ENCODE measurements around the gene DCT. TPM values are rescaled to one million over a fixed set of nuclear protein-coding genes. Genes with fewer than 3 reads are reported as not detected.
"Not testable (repeated sequence)": the region's sequence is repeated elsewhere in the genome, so short reads cannot be mapped to it uniquely, and the experiment has no call there.

DCT gene
- under 1 TPM; 0.11 to 0.39 TPM for total RNA-seq

GRCh38 chr13:94479616-94480015, at the start of gene DCT:
DCT (minus strand) TSS chr13:94479682; CDS start chr13:94479255, 427 bp downstream.
- Histone ChIP-seq H3K4me1 (no peaks in the 10 kb centered on the region), H3K27me3 (no peaks in the 10 kb centered on the region), H3K9me3 (no peaks in the 10 kb centered on the region), H3K27ac (no peak within 1 kb of the TSS), H3K36me3 (no peaks in the 10 kb centered on the region), H3K4me3 (no peak within 1 kb of the TSS)
- DNase-seq (ENCODE audit: low spot score) = no peak
- TF ChIP-seq CTCF (IDR thresholded peaks at IDR 0.05) = no peak

GRCh38 chr13:94526956-94527355, 47.5 kb upstream of the DCT start:
- H3K4me3 ChIP-seq; H3K27me3 ChIP-seq; H3K36me3 ChIP-seq; DNase-seq (ENCODE audit: low spot score); H3K9me3 ChIP-seq; H3K4me1 ChIP-seq; H3K27ac ChIP-seq: not testable (repeated sequence)

- no peak for DNase-seq (ENCODE audit: low spot score)
These were observed 46.3 kb upstream of the DCT start for GRCh38 chr13:94525781-94526180.

GRCh38 chr13:94524407-94524806, 44.9 kb upstream of the DCT start:
- H3K27me3 ChIP-seq = no peaks in the 10 kb centered on the region
- no peak overlapping the region for H3K27ac ChIP-seq
- no peak for TF ChIP-seq CTCF (IDR thresholded peaks at IDR 0.05)
- no peak overlapping the region for H3K4me3 ChIP-seq
- no peak for DNase-seq (ENCODE audit: low spot score)
- no peaks in the 10 kb centered on the region for H3K9me3 ChIP-seq
- no peaks in the 10 kb centered on the region for H3K36me3 ChIP-seq
- no peaks in the 10 kb centered on the region for H3K4me1 ChIP-seq

More at GRCh38 chr13:94525781-94526180, 46.3 kb upstream of the DCT start:
- no peak overlapping the region for H3K4me3 ChIP-seq
- no peaks in the 10 kb centered on the region for H3K9me3 ChIP-seq
- H3K27me3 ChIP-seq = no peaks in the 10 kb centered on the region
- no peaks in the 10 kb centered on the region for H3K4me1 ChIP-seq
- H3K27ac ChIP-seq = no peak overlapping the region
- no peaks in the 10 kb centered on the region for H3K36me3 ChIP-seq
- TF ChIP-seq CTCF (IDR thresholded peaks at IDR 0.05) = no peak

- Histone ChIP-seq H3K4me1 (no peaks in the 10 kb centered on the region), H3K9me3 (no peaks in the 10 kb centered on the region), H3K4me3 (no peak overlapping the region), H3K27ac (no peak overlapping the region), H3K36me3 (no peaks in the 10 kb centered on the region), H3K27me3 (no peaks in the 10 kb centered on the region)
- TF ChIP-seq CTCF (IDR thresholded peaks at IDR 0.05) = no peak
- DNase-seq (ENCODE audit: low spot score) = no peak
These were observed 40.5 kb upstream of the DCT start for GRCh38 chr13:94520001-94520400.

- no peak for DNase-seq (ENCODE audit: low spot score)
- no peaks in the 10 kb centered on the region for H3K4me1 ChIP-seq
- H3K27ac ChIP-seq = no peak overlapping the region
- H3K36me3 ChIP-seq = no peaks in the 10 kb centered on the region
- no peaks in the 10 kb centered on the region for H3K27me3 ChIP-seq
- H3K4me3 ChIP-seq = no peak overlapping the region
- TF ChIP-seq CTCF (IDR thresholded peaks at IDR 0.05) = no peak
- H3K9me3 ChIP-seq = no peaks in the 10 kb centered on the region
These were observed 37.0 kb upstream of the DCT start for GRCh38 chr13:94516456-94516855.

Data from right atrium auricular region (tissue), 2 donors.